H1 (cell line): ENCODE data around the gene ELOVL4. TPM values are rescaled to one million over a fixed set of nuclear protein-coding genes. Genes with fewer than 3 reads are reported as not detected.

Experiments
- ATF3 ChIP-seq: IDR thresholded peaks from 2 replicates; pipeline ENCODE4 v1.6.1; 2011; ENCODE audit warnings: low read depth, mild to moderate bottlenecking, low read length; ENCODE audit not compliant: insufficient read depth
- BRCA1 ChIP-seq: IDR thresholded peaks from 2 replicates; pipeline ENCODE4 v1.6.1; 2012; ENCODE audit warnings: low read depth, low read length, improper control_type of control experiment
- CBX8 ChIP-seq: fragments of 300-800, 300-1000 bp; sonication (generic); IDR thresholded peaks from 2 replicates; pipeline ENCODE4 v1.7.1; 2016; ENCODE audit warnings: low read depth, low read length, borderline replicate concordance
- CHD1 ChIP-seq: IDR thresholded peaks from 2 replicates; pipeline ENCODE4 v1.6.1; 2012; ENCODE audit warnings: low read depth, low read length, improper control_type of control experiment
- E2F6 ChIP-seq: IDR thresholded peaks from 2 replicates; pipeline ENCODE4 v1.6.1; 2012; ENCODE audit warnings: inconsistent platforms
- EZH2 ChIP-seq: fragments of 200-600 bp; sonication (generic); IDR thresholded peaks from 2 replicates; pipeline ENCODE4 v1.7.1; 2012; ENCODE audit warnings: low read depth, mild to moderate bottlenecking, moderate library complexity, low read length, inconsistent platforms; ENCODE audit not compliant: severe bottlenecking
- FOSL1 ChIP-seq: IDR thresholded peaks from 2 replicates; pipeline ENCODE4 v1.6.1; 2011; ENCODE audit warnings: mild to moderate bottlenecking, low read depth, low read length, moderate library complexity; ENCODE audit not compliant: insufficient read depth
- JUND ChIP-seq: IDR thresholded peaks from 2 replicates; pipeline ENCODE4 v1.6.1; 2011; ENCODE audit warnings: mild to moderate bottlenecking, improper control_type of control experiment, low read length
- KDM5A ChIP-seq: fragments of 200-600 bp; IDR thresholded peaks from 2 replicates; pipeline ENCODE4 v1.7.1; 2012; ENCODE audit warnings: mild to moderate bottlenecking, low read length, inconsistent platforms, mixed read lengths
- MAFK ChIP-seq: IDR thresholded peaks from 2 replicates; pipeline ENCODE4 v1.6.1; 2012; ENCODE audit warnings: low read depth, mild to moderate bottlenecking, improper control_type of control experiment, low read length
- NANOG ChIP-seq: IDR thresholded peaks from 2 replicates; pipeline ENCODE4 v1.6.1; 2011; ENCODE audit warnings: low read length, low read depth, mild to moderate bottlenecking, inconsistent platforms; ENCODE audit not compliant: insufficient read depth, poor library complexity, severe bottlenecking
- NRF1 ChIP-seq: IDR thresholded peaks from 2 replicates; pipeline ENCODE4 v1.6.1; 2011; ENCODE audit warnings: mild to moderate bottlenecking, low read depth, low read length, improper control_type of control experiment
- PHF8 ChIP-seq: fragments of 200-600 bp; sonication (generic); conservative IDR thresholded peaks from 2 replicates; pipeline ENCODE4 v1.7.1; 2012; ENCODE audit warnings: low read depth, mild to moderate bottlenecking, inconsistent platforms, low read length, moderate library complexity
- POLR2A ChIP-seq, 2 experiments: IDR thresholded peaks; 1 replicate in 1 of 2; 2 replicates in 1 of 2; pipeline ENCODE4 v1.6.1; 2011; ENCODE audit warnings: low read depth in 2 of 2, low read length in 2 of 2, mild to moderate bottlenecking in 2 of 2; ENCODE audit errors: control extremely low read depth in 1 of 2
- POLR2AphosphoS5 ChIP-seq: IDR thresholded peaks from 2 replicates; pipeline ENCODE4 v1.6.1; 2011; ENCODE audit warnings: low read depth, low read length
- POU5F1 ChIP-seq: IDR thresholded peaks from 2 replicates; pipeline ENCODE4 v1.6.1; 2011; ENCODE audit warnings: low read depth, mild to moderate bottlenecking, low read length, moderate library complexity
- RNF2 ChIP-seq: fragments of 200-900, 300-1000 bp; sonication (generic); IDR thresholded peaks from 2 replicates; pipeline ENCODE4 v1.7.1; 2016; ENCODE audit warnings: borderline replicate concordance, low read depth, mild to moderate bottlenecking, antibody characterized with exemption, low read length; ENCODE audit not compliant: poor library complexity, severe bottlenecking; ENCODE audit errors: missing control alignments
- RXRA ChIP-seq: IDR thresholded peaks from 2 replicates; pipeline ENCODE4 v1.6.1; 2011; ENCODE audit warnings: low read depth, mild to moderate bottlenecking, low read length, moderate library complexity; ENCODE audit not compliant: insufficient read depth
- SIRT6 ChIP-seq: IDR thresholded peaks from one replicate; pipeline ENCODE4 v1.7.1; 2012; ENCODE audit warnings: low read length, inconsistent platforms
- SP4 ChIP-seq: IDR thresholded peaks from 2 replicates; pipeline ENCODE4 v1.6.1; 2012; ENCODE audit warnings: low read length, inconsistent platforms
- TAF1 ChIP-seq: IDR thresholded peaks from 2 replicates; pipeline ENCODE4 v1.6.1; 2011; ENCODE audit warnings: mild to moderate bottlenecking, low read depth, low read length
- TCF12 ChIP-seq: IDR thresholded peaks from 2 replicates; pipeline ENCODE4 v1.6.1; 2011; ENCODE audit warnings: low read depth, mild to moderate bottlenecking, low read length
- ZNF274 ChIP-seq: IDR thresholded peaks from 2 replicates; pipeline ENCODE4 v1.7.0; 2012; ENCODE audit warnings: low read length, borderline replicate concordance; ENCODE audit errors: extremely low read depth
- polyA plus RNA-seq, 7 experiments: library from polyadenylated mRNA; depleted of rRNA in 3 of 7; stranded (reverse) in 5 of 7; unstranded in 2 of 7; fragments of >200 nt in 5 of 7; fragments of 200-250 nt in 2 of 7; gene quantifications; 1 replicate in 5 of 7; 2 replicates in 1 of 7; 4 replicates in 1 of 7; pipeline versions ENCODE4 v1.2.1 to v1.2.3, GENCODE V29; 2011 to 2013; ENCODE audit warnings: missing spikeins in 2 of 7, mixed read lengths in 2 of 7
- total RNA-seq: library from RNA; stranded (reverse); fragmentation: NEBNext Ultra II Directional; extraction: Animal tissue kit (Norgen Biotek cat#: 25700); gene quantifications from 2 replicates; pipeline ENCODE4 v1.2.1, GENCODE V29; 2021

ELOVL4 gene
- total and polyA plus RNA-seq, 2 of the 8 experiments (the other 6 are each of a cell fraction or from before 2014, with no cell fraction given), result 2.0 to 15.0 TPM

- TF ChIP-seq BRCA1 (no peak), RNF2 (no peak), NRF1 (peak; percentile 77), EZH2 (no peak), TCF12 (0 out of 2 replicates have a peak, but pooled peaks have one; percentile 41), POLR2AphosphoS5 (peak; percentile 77; the same call in 1 of the 2 replicates), CHD1 (no peak), E2F6 (peak; percentile 89), SP4 (no peak), FOSL1 (no peak), JUND (no peak), TAF1 (peak; percentile 89), POLR2A (IDR thresholded peaks at IDR 0.05; ENCODE audit: control extremely low read depth in 1 of 2, low read depth in 2 of 2, low read length in 2 of 2) (peak; percentile 72 to 84), ZNF274 (no peak), NANOG (no peak), MAFK (no peak), PHF8 (peak; percentile 54), KDM5A (no peak), ATF3 (peak; percentile 68), RXRA (no peak), SIRT6 (no peak), POU5F1 (no peak), CBX8 (no peak)
Measured at GRCh38 chr6:79947191-79948186, at the start of gene ELOVL4 (continued).
